ENCODE results near the gene IL21R.
"Not testable (repeated sequence)": the region's sequence is repeated elsewhere in the genome, so short reads cannot be mapped to it uniquely, and the experiment has no call there.

Gene IL21R

DNA sequence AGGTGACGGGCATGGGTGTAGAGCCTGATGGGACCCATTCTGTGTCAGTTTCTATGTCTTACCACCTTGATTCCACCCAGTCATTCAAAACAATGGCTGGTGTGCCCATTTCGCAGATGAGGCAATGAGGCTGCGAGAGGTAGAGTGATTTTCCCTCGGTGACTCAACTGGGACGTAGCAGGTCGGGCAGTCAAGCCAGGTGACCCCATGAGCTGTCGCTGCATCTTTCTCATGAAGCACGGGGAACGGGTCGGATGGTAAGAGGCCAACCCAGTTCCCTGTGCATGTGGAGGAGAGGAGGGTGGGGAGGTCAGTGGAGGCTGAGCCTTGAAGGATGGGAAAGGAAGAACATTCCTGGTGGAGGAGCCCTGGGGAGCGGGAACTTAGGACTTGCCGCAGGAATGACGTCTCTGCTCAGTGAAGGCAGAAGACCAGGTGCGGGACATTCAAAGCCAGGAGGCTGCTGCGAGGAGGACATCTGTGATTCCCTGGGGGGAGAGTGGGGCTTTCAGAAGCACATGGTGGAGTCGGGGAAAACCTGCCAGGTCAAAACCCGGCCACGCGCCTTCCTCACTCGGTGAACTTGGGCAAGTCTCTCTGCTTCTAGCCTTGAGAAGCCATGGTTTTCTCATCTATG is 1.1 kb downstream of the IL21R start:
- peak; percentile 17 for DNase-seq

DNA sequence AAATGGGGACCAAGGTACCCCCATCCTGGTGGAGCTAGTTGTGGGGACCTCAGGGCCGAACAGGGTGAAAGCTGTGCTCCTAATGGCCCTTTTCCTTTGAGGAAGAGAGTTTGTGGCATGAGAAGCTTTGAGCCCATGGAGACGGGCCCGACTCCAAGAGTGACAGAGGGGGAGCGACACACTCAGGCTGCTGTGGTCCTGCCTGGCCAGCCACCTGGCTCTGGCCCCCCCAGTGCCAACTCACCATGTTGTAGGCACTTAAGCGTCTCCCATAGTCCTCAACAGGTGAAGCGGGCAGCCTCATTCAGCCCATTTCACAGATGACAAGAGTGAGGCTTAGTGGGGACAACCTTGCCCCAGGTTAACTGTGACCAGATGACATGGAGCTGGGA is 1.6 kb downstream of the IL21R start:
- DNase-seq, result no peak

DNA sequence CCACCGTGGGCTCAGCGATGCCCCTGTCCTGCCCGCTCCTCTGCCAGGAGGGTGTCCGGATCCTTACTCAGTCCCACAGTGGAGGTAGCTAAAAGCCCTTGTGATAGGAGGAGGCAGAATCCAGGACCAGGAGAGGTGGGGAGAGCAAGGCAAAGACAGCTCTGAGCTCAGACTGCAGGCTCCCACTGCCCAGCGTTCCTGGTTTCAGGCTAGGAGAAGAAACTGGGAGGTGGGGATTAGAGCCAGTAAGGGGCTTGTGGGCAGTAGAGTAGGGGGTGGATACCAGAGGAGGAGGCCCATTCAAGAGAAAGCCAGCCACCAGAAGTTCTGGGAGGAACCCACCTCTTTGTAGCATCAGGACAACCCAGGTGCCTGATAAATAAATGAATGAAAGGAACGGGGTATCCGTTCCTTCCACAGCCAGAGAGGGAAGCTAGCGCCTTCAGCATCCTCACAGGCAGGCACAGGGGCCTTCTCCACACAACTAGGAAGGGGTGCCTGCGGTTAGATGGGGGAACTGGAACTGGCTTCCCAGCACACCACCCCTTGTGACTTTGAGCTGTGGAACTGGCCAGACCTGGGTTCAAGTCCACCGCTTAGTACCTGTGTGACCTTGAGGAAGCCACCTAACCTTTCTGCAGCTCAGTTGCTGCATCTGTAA is 2.3 kb downstream of the IL21R start:
- no peak for DNase-seq

DNA sequence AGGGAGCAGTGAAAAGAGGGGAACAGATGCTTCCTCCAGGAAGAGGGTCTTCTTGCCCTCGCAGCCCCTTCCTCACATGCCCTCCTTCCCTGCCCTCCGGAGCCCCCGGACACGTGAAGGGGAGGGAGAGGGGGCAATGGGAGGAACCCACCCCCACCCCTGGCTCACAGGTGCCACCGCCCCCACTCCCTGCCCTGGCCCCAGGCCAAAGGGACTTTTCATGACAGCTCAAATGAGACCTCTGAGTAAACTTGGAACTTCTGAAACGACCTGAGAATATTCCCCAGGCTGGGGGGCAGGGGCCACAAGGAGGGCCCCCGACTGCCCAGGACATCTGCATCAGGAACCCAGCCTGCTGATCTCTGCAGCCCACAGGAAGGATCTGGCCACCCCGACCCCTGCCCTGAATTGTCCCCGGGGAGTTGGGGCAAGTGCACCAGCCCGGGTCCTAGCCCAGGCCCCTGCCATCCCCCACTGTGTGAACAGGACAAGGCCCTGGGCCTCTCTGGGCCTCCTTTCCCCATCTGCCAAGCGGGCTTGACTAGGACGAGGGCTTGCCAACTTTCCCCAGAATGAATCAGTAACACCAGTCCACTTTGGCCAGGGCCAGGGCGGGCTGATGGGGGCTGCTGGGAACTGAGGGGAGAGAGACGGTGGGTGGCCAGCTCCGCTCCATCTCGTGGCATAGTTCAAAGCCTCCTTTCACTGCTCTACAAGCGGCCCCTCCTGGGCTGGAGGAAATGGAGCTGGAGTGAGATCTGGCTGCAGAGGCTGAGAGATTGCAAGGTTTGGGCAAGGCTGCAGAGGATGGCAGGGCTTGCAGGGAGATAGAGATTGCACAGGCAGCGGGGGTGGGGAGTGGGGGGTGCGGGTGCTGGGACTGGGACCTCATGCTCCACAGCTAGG is 3.8 kb downstream of the IL21R start:
- peak; percentile 17 for DNase-seq

DNA sequence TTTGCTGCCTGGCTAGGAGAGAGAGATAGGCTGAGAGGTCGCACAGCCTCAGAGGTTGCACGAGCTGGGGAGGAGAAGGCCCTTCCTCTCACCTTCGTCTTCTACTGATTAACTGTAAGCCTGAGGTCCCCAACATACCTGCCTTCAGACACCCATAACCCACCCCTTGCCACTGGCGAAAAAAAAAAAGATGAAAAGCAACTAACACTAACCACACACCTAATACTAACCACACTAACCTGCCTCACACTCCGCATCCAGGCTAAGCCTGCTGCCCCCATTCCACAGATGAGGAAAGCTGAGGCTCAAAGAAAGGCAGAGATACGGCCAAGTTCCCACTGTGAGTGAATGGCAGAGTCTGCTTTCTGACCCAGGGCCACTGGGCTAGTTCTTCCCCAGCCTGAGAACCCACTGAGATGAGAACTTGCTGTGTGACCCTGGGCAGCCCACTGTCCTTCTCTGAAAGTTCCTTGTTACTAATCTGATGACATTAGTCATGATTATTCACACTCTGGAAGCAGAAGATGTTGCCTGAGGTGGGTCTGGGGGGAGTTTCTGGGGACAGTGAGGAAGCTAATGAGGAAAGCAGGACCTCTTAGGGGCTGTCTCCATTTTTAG is 4.6 kb downstream of the IL21R start:
- no peak for DNase-seq

DNA sequence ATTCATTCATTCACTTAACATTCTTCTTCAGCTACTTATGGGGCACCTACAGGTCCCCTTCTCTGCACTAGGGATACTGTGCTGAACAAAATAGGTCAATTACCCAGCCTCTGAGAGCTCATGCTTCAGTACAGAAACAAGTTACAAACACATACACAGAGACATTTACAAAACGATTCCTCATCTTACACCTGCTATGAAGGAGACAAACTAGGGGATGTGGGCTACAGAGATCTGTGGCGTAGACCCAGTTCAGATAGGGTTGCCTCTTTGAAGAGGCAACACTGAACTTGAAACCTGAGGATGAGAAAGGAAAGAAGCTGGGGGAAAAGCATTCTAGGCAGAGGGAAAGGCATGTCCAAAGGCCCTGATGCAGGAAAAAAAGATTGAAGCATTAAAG is 5.2 kb downstream of the IL21R start:
- DNase-seq, result no peak

DNA sequence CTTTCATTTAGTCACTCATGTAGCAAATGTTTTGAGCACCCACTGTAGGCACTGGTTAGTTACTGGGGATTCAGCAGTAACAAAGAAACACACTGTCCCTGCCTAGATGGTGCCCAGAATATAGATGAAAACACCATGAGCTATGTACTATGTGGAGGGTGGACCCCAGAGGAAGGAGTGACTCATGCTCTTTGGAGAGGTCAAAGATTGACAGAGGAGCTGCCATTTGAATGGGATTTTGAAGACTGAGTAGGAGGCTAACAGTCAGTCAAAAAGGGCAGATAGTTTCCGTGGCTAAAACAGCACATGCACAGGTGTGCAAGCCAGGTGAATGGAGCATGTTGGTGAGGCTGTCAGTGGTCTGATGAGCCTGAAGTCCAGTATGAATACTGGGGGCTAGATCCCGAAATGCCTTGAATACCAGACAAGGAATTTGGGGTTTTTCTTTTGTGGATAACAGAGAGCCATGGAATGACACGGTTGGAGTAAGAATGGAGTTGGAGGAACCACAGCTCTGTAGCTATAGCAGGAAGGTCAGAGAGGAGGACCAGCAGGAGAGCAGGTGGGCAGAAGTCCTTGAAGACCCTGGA is 6.1 kb downstream of the IL21R start:
- DNase-seq, result no peak

DNA sequence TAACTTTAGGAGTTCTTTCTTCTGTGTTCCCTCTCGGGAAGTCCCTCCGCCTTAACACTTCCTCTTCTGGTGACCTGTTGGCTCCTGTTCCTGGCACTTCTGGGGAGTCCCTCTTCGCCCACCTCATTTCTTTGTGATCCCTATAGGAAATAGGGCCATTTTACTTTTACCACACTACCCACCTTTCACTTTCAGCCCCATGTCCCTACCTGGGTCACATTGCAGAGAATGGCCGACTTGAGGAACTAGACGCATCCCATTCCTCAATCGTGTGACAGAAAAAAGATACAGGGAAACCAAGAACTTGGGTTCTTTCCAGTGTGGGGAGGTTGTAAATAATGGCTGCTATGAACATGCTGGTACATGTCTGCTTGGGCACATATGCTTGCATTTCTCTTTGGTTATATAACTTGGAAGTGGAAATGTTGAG is 6.6 kb downstream of the IL21R start:
- DNase-seq, result no peak

DNA sequence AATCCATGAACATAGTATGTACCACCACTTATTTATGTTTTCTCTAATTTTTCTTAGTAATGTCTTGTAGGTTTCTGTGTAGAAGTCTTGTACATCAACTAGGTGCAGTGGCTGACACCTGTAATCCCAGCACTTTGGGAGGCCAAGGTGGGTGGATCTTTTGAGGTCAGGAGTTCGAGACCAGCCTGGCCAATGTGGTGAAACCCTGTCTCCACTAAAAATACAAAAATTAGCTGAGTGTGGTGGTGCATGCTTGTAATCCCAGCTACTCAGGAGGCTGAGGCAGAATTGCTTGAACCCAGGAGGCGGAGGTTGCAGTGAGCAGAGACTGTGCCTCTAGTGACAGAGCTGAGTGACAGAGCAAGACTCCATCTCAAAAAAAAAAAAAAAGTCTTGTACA is 8.0 kb downstream of the IL21R start:
- DNase-seq, result not testable (repeated sequence)

DNA sequence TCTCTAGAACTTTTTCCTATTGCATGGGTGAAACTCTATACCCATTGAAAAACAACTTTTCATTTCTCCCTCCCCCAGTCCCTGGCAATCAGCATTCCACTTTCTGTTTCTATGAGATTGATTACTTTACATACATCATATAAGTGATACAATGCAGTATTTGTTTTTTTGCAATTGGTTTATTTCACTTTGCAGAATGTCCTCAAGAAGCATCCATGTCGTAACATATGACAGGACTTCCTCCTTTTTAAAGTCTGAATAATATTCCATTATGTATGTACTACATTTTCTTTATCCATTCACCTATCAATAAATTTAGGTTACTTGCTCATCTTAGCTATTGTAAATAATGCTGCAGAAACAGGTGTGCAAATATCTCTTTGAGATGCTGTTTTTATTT is 8.8 kb downstream of the IL21R start:
- DNase-seq, result no peak

DNA sequence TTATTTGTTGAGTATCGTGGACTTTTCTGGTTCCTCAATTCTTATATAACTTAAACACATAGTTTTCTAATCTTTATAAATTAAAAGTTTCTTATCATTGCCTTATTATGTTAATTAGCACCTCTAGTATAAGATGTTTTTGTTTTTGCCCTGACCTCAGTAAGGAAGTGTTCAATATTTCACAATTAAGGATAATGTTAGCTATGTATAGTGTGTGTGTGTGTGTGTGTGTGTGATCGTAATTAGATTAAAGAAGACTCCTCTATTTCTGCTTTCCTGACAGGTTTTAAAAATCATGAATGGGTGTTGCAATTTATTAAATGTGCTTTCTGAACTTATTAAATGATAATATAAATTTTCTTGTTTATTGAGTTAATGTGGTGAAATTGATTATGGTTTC is 12.0 kb downstream of the IL21R start:
- DNase-seq, result no peak

DNA sequence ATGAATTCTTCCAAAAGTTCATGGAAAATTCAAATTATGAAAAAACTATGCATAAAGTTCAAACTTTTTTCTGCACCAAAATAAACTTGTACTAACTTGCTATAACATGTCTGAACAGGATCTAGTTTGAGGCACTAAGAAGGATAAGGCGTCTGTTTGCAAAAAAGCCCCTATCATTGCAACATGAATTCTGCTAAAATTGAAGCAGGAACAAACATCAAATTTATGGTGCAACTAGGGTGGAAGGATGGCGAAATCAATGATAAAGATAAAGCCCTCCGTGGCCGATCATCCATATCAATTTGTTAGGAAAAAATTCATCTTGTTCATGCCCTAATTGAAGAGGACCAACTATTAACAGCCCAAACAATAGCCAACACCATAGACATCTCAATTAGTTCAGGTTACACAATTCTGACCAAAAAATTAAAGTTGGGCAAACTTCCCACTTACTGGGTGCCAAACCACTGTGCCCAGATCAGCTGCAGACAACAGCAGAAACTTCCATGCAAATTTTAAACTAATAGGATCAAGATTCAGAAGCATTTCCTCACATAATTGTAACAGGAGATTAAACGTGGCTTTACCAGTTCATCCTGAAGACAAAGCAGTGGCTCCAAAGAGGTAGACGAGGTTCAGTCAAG is 12.9 kb downstream of the IL21R start:
- no peak for DNase-seq

DNA sequence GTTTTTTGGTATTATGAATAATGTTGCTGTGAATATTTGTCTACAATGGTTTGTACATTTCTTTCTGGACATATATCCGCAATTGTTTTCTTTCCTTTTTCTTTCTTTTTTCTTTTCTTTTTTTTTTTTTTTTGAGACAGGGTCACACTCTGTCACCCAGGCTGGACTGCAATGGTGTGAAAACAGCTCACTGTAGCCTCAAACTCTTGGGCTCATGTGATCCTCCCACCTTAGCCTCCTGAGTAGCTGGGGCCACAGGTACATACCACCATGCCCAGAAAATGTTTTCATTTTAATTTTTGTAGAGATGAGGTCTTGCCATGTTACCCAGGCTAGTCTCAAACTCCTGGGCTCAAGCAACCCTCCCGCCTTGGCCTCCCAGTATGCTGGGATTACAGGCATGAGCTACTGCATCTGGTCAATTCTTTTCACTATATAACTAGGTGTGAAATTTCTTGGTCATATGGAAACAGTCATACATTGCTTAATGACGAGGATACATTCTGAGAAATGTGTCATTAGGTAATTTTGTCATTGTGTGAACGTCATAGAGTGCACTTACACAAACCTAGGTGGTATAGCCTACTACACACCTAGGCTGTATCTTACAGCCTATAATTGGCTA is 15.2 kb downstream of the IL21R start:
- DNase-seq, result no peak

DNA sequence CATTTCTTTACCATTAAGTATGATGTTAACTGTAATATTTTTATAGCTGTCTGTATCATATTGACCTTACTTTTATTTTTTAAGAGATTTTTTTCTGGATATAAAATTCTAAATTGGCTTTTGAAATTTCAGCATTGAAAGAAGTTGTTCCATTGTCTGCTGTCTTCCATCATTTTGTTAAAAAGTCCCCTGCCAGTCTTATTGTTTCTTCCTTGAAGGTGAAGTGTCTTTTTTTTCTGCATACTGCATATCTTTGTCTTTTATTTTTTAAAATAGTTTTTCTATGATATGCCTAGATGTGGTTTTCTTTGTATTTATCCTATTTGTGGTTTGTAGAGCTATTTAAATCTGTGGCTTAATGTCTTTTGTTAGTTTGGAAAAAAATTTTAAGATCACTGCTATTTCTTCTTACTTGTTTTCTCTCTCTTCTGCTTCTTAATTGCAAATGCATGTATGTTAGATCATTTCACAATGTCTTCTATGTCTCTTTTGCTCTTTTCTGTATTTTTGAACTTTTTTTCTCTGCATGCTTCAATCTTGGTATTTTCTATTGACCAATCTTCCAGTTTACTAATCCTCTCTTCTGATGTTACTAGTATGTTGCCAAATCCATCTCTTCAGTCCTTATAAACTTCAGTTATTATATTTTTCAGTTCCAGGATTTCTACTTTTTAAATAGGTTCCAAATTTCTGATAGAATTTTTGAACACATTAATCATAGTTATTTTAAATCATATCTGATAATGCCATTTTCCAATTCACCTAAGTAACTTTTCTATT is 20.2 kb downstream of the IL21R start:
- DNase-seq, result no peak

DNA sequence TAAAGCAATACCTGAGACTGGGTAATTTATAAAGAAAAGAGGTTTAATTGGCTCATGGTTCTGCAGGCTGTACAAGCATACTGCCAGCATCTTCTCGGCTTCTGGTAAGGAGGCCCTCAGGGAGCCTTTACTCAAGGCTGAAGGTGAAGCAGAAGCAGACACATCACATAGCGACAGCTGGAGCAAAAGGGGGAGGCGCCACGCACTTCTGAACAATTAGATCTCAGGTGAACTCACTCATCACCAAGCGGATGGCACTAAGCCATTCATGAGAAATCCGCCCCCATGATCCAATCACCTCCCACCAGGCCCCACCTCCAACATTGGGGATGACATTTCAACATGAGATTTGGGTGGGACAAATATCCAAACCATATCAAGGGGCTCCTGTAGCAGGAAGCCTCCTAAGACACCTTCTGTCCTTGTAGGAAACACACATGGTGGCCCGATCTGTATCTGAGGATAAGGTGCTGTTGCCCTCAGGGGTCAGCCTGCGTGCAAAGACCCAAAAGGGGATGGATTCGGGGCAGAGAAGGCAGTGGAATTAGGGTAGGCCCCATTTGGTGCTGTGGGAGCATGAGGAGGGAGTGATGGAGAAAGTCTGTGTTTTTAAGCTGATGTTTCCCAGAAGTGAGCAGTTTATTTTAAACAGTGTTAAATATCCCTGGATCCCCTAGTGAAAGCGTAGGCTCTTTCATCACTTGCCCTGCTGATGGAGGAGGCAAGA is 23.0 kb downstream of the IL21R start:
- DNase-seq, result no peak

DNA sequence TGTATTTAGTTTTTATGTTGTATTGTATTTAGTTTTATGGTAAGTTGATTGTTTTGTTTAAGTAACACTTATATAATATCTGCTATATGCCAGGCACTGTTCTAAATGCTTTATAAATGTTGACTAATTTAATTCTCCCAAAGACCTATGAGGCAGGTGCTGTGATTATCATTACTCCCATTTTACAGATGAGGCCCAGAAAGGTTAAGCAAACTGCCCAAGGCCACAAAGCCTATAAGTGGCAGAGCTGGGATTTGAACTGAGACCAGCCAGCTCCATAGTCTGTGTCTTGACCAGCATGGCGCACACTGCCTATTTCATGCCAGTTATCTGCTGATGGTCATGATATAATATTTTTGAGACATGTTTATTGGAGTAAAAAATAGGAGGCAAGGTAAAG is 24.0 kb downstream of the IL21R start:
- no peak for DNase-seq

DNA sequence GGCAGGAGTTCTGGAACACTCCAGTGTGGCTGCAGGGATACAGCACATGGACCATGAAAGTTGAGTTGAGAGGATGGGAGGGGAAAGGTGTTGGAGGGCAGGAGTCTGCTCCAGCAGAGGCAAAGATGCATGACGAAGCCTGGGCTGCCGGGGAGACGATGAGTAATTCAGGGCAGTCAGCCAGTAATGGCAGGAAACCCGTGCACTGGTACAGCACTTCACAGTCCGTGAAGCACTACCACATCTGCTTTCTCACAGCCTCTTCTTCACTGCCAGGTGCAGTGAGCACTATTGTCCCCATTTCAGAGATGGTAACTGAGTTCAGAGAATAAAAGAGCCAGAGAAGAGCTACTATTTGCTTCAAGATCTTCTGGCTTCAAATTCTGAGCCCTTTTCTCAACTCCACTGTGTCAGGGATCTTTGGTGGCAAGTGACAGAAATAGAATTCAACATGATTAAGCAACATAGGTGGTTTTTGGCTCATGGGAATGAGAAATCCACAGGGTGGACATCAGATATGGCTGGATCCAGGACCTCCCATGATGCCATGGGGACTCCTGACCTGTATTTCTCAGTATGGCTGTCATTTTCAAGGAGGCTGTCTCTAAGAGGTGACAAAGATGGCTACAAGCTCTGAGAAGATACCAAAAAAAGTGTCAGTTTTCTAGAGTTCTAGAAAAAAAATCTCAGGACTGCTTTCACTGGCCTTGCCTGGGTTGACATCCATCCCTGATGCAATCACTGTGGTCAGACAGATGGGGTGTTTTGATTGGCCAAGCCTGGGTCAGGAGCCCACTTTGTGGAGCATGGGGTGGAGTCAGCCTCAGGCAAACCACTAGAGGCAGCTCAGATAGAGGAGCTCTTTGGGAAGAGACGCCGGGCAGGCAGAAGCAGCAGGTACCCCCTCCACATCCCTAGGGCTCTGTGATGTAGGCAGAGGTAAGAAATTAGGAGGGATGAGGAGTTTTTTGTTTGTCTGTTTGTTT is 24.7 kb downstream of the IL21R start:
- DNase-seq, result peak; percentile 78

DNA sequence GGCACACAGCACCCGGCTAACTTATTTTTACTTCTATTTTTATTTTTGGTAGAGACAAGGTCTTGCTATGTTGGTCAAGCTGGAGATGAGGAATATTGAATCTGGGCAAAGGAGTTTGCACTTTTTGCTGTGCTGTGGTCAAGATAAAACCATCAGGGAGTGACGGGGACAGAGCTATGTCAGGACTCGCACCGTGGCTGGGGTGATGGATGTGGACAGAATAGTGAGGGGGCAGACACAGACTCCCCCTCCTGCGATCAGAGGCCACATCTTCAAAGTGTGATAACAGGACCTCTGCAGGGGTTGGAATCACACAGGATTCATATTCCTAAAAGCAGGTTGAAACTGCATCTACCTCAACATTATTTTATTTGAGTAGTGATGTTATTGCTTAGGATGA is 25.6 kb downstream of the IL21R start:
- no peak for DNase-seq
